GM12892 (cell line): Measurements from ENCODE around the gene SLC36A1.

Experiments used
- POLR2A ChIP-seq: IDR thresholded peaks from 2 replicates; pipeline ENCODE4 v1.6.1; 2011; ENCODE audit warnings: low read depth, low read length, control low read depth
- POLR2AphosphoS5 ChIP-seq: IDR thresholded peaks from 2 replicates; pipeline ENCODE4 v1.6.1; 2011; ENCODE audit warnings: low read depth, low read length, control low read depth
- TAF1 ChIP-seq: IDR thresholded peaks from 2 replicates; pipeline ENCODE4 v1.6.1; 2011; ENCODE audit warnings: low read depth, mild to moderate bottlenecking, control low read depth, low read length, borderline replicate concordance

DNA sequence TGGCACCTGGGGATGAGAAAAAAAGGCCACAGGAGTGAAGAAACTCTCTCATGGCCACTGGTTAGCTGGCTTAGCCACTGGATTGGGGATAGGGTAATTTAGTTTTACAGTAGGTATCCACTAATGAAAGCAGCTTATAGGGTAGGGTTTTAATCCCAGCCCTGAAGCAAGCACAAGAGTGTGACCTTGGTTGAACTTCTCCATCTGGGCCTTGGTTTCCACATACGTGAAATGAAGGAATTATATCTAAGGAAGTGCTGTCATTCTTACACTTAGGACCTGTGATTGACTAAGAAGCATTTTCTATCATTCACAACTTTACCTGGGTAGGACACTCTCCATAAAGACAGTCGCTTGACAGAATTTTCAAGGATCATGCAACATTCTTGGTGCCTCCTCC lies 94.2 kb downstream of the SLC36A1 start:
- TF ChIP-seq POLR2A, result no peak
- no peak for TF ChIP-seq POLR2AphosphoS5
- no peak for TF ChIP-seq TAF1
